Transverse colon (tissue), 4 donors: Measurements from ENCODE around the gene TRIM65. TPM values are rescaled to one million over a fixed set of nuclear protein-coding genes. Genes with fewer than 3 reads are reported as not detected.

ENCODE experiments used
- DNase-seq: peaks from one replicate; pipeline ENCODE4 v3.0.0-alpha.2; 2019
- H3K27ac ChIP-seq, 4 donors: fragments of 200-600 bp; sonication (generic); 2 replicates each; pipeline ENCODE4 v1.5.1; 2016 to 2018; ENCODE audit warnings: inconsistent platforms in 4 of 4
- H3K27me3 ChIP-seq: fragments of 200-600 bp; sonication (generic); 2 replicates; pipeline ENCODE4 v1.5.1; 2017; ENCODE audit warnings: inconsistent platforms
- H3K36me3 ChIP-seq, 4 donors: fragments of 200-600 bp; sonication (generic); 2 replicates each; pipeline ENCODE4 v1.5.1; 2017 to 2019; ENCODE audit warnings: inconsistent platforms in 4 of 4
- H3K4me1 ChIP-seq, 4 donors: fragments of 200-600 bp; sonication (generic); 2 replicates each; pipeline ENCODE4 v1.5.1; 2017 to 2020; ENCODE audit warnings: inconsistent platforms in 4 of 4
- H3K4me3 ChIP-seq, 4 donors: fragments of 200-600 bp; sonication (generic); 1 replicate in 1 of 4; 2 replicates in 3 of 4; pipeline versions ENCODE4 v1.5.1 to v1.6.1; 2017 to 2019; ENCODE audit warnings: inconsistent platforms in 4 of 4
- H3K9me3 ChIP-seq, 2 donors: fragments of 200-600 bp; sonication (generic); 2 replicates each; pipeline ENCODE4 v1.5.1; 2017 to 2019; ENCODE audit warnings: inconsistent platforms in 2 of 2
- CTCF ChIP-seq, 5 experiments: fragments of 200-600 bp in 3 of 5; fragments of 450-650 bp in 2 of 5; sonication (generic) in 3 of 5; IDR thresholded peaks; 1 replicate in 2 of 5; 2 replicates in 3 of 5; pipeline ENCODE4 v1.5.1; 2016 to 2017; ENCODE audit warnings: antibody characterized with exemption in 5 of 5, inconsistent platforms in 3 of 5, mild to moderate bottlenecking in 2 of 5, moderate library complexity in 1 of 5
- EP300 ChIP-seq: sonication (generic); formaldehyde crosslinking; IDR thresholded peaks from one replicate; pipeline ENCODE4 v1.6.1; 2017; ENCODE audit warnings: antibody characterized with exemption, low read depth
- POLR2A ChIP-seq: fragments of 450-650 bp; IDR thresholded peaks from one replicate; pipeline ENCODE4 v1.6.1; 2016; ENCODE audit warnings: antibody characterized with exemption, mild to moderate bottlenecking, moderate library complexity
- POLR2AphosphoS5 ChIP-seq, 3 donors: sonication (generic); formaldehyde crosslinking; IDR thresholded peaks; one replicate each; pipeline ENCODE4 v1.6.1; 2016; ENCODE audit warnings: antibody characterized with exemption in 3 of 3
- WGBS, 2 donors: methylation state at CpG; one replicate each; pipeline ENCODE4 v1.1.5; 2018; ENCODE audit warnings: low coverage in 1 of 2; 5-methylcytosine and 5-hydroxymethylcytosine counted together
- in situ Hi-C, 4 donors: fragments of 200-750 bp; cut with MboI; loops; one replicate each; pipeline versions ENCODE4 v1.15.0 to v1.15.1; 2017; ENCODE audit warnings: low sequenced_read_pairs in 3 of 4, low pct_ligation_motif_present in 1 of 4, low pct_unique_long_range_greater_than_20kb in 1 of 4
- intact Hi-C: fragments of 100-400 bp; cut with DNase I; formaldehyde crosslinking; loops from one replicate; pipeline ENCODE4 v1.15.1; 2023; ENCODE audit warnings: low total_unique reads
- total RNA-seq, 4 donors: library from RNA; depleted of rRNA; stranded (reverse); fragments of >200 nt; gene quantifications; one replicate each; pipeline ENCODE4 v1.1.0, GENCODE V29; 2016

Gene TRIM65
- total RNA-seq, 4 donors from 2014 or later: 16.8 to 21.7 (median 20.5) TPM

- Histone ChIP-seq H3K36me3 (no peaks in the 10 kb centered on the region), H3K27me3 (no peaks in the 10 kb centered on the region), H3K4me1 (peaks cover 35 to 54% (median 45%) of the 10 kb centered on the region in 4 donors), H3K9me3 (no peaks in the 10 kb centered on the region), H3K27ac (peak overlapping the region; percentile 94 to 97 (median 96)), H3K4me3 (peak overlapping the region; percentile 63 to 76 (median 70))
- TF ChIP-seq POLR2A (peak; percentile 60), CTCF (IDR thresholded peaks at IDR 0.05) (peak; percentile 45 to 81 (median 55)), EP300 (no peak), POLR2AphosphoS5 (IDR thresholded peaks at IDR 0.05) (peak in 2 of 3 donors; percentile 75 to 86)
- in situ Hi-C loops: loop anchor here in 1 of 4 donors (25.0 kb wide), 1 partner anchor 115 kb away; the partner anchor contains the start of gene GALK1
- peak; percentile 88 for DNase-seq
- intact Hi-C loops: loop anchor here (5.0 kb wide), 1 partner anchor 850 kb away; the partner anchor contains the start of genes JMJD6 and METTL23
- 0% methylated on average over 22 of the region's 56 CpGs; no CpG with 5 or more reads in 1 of the 2 donors for WGBS, 2 donors
These were observed 19.0 kb downstream of the TRIM65 start for GRCh38 chr17:75877752-75878173.

- Histone ChIP-seq H3K27me3 (no peaks in the 10 kb centered on the region), H3K4me3 (peak overlapping the region; percentile 63 to 76 (median 70)), H3K4me1 (peaks cover 41 to 60% (median 51%) of the 10 kb centered on the region in 4 donors), H3K9me3 (no peaks in the 10 kb centered on the region), H3K27ac (peak overlapping the region; percentile 94 to 97 (median 96)), H3K36me3 (no peaks in the 10 kb centered on the region)
- WGBS, 2 donors: 5% methylated on average over 39 of the region's 41 CpGs; no CpG with 5 or more reads in 1 of the 2 donors
- in situ Hi-C loops (loop anchor here in 1 of 4 donors (25.0 kb wide), 1 partner anchor 115 kb away; the partner anchor contains the start of gene GALK1), intact Hi-C loops (loop anchor here (5.0 kb wide), 1 partner anchor 850 kb away; the partner anchor contains the start of genes JMJD6 and METTL23)
- no peak for TF ChIP-seq EP300
- peak; percentile 78 to 84 (median 80) for TF ChIP-seq POLR2AphosphoS5 (IDR thresholded peaks at IDR 0.05)
- peak; percentile 88 for DNase-seq
These were observed 19.6 kb downstream of the TRIM65 start for GRCh38 chr17:75876938-75877751.

- in situ Hi-C loops: loop anchor here in 1 of 4 donors (25.0 kb wide), 1 partner anchor 114 kb away; the partner anchor contains the start of gene GALK1
- peak; percentile 86 for DNase-seq
- intact Hi-C loops: loop anchor here (5.0 kb wide), 1 partner anchor 851 kb away; the partner anchor contains the start of genes JMJD6 and METTL23
- peak overlapping the region; percentile 63 to 76 (median 70) for H3K4me3 ChIP-seq
- H3K27ac ChIP-seq: peak overlapping the region; percentile 94 to 97 (median 96)
- no peaks in the 10 kb centered on the region for H3K36me3 ChIP-seq
- TF ChIP-seq CTCF (IDR thresholded peaks at IDR 0.05) (peak in 3 of 5 experiments; percentile 13 to 48 (median 40)), POLR2A (peak; percentile 53), EP300 (no peak), POLR2AphosphoS5 (IDR thresholded peaks at IDR 0.05) (peak; percentile 47 to 68 (median 55))
- no peaks in the 10 kb centered on the region for H3K27me3 ChIP-seq
- no peaks in the 10 kb centered on the region for H3K9me3 ChIP-seq
- WGBS, 2 donors: 10% methylated on average over 23 of the region's 26 CpGs; no CpG with 5 or more reads in 1 of the 2 donors
- H3K4me1 ChIP-seq: peaks cover 42 to 61% (median 51%) of the 10 kb centered on the region in 4 donors
These were observed 20.4 kb downstream of the TRIM65 start for GRCh38 chr17:75876190-75876937.

- no peaks in the 10 kb centered on the region for H3K9me3 ChIP-seq
- H3K4me1 ChIP-seq: peaks cover 42 to 62% (median 51%) of the 10 kb centered on the region in 4 donors
- H3K27ac ChIP-seq: peak overlapping the region; percentile 94 to 97 (median 96)
- TF ChIP-seq POLR2A (no peak), CTCF (IDR thresholded peaks at IDR 0.05) (no peak), EP300 (no peak), POLR2AphosphoS5 (IDR thresholded peaks at IDR 0.05) (no peak)
- DNase-seq: no peak
- 13% methylated on average over 5 of the region's 5 CpGs; no CpG with 5 or more reads in 1 of the 2 donors for WGBS, 2 donors
- no peaks in the 10 kb centered on the region for H3K36me3 ChIP-seq
- intact Hi-C loops (loop anchor here (5.0 kb wide), 1 partner anchor 851 kb away; the partner anchor contains the start of genes JMJD6 and METTL23), in situ Hi-C loops (loop anchor here in 1 of 4 donors (25.0 kb wide), 1 partner anchor 114 kb away; the partner anchor contains the start of gene GALK1)
- H3K4me3 ChIP-seq: peak overlapping the region in 3 of 4 donors; percentile 67 to 76 (median 73)
- H3K27me3 ChIP-seq: no peaks in the 10 kb centered on the region
These were observed 20.9 kb downstream of the TRIM65 start for GRCh38 chr17:75875940-75876189.
